Measurements from ENCODE around the gene FASTKD1. TPM values are rescaled to one million over a fixed set of nuclear protein-coding genes. Genes with fewer than 3 reads are reported as not detected.

The FASTKD1 gene
- total and polyA plus RNA-seq, 2 donors (not counting 1 experiment from before 2014, with no cell fraction given): 8.5 to 31.0 TPM

DNA sequence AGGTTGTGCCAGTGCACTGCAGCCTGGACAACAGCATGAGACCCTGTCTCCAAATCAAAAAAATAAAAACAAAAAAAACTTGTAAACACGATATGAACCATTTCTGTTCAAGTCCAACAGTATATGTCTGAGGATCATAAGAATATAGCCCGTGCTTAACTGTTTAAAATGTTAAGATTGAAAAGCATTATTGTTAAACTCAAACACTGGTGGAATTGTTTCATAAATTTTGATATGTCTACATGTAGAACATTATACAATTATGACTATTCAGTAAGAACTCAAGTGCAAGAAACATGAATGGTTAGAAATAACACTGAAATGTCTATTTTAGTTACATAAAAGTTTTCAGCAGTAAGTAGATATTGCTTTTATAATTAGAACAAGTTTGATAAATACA is 40.2 kb upstream of the FASTKD1 start:
- CTCF ChIA-PET: no interaction called here
- intact Hi-C loops (cut with micrococcal nuclease): no loop called here
- POLR2A ChIA-PET: no interaction called here
- DNase-seq (no peak), ATAC-seq (ENCODE audit: low read depth) (no peak)
- H4K20me1 ChIP-seq (ENCODE audit: control insufficient read depth, insufficient read depth, low read length, poor library complexity, severe bottlenecking): no peaks in the 10 kb centered on the region
- no CpG with 5 or more reads among the region's 2 CpGs for WGBS (ENCODE audit: insufficient coverage)
- peaks cover 3% of the 10 kb centered on the region for H3K9me3 Mint-ChIP-seq (ENCODE audit: insufficient read depth)
- H3K27me3 Mint-ChIP-seq: no peaks in the 10 kb centered on the region
- H3K4me1 ChIP-seq (ENCODE audit: control insufficient read depth in 2 of 2, insufficient read depth in 2 of 2, low read length in 2 of 2): no peaks in the 10 kb centered on the region
- H3K36me3 ChIP-seq (replicated peaks in 1 of 2; ENCODE audit: control extremely low read depth in 1 of 2, control insufficient read depth in 1 of 2, extremely low read depth in 1 of 2, insufficient read depth in 2 of 2, low read length in 1 of 2): peaks cover 29 to 66% of the 10 kb centered on the region in 2 experiments
- no peak overlapping the region for H3K4me2 ChIP-seq (replicated peaks; ENCODE audit: low read depth, low read length, poor library complexity, severe bottlenecking)
- no peak overlapping the region for H2AFZ ChIP-seq (ENCODE audit: insufficient read depth, low read depth, low read length, poor library complexity, severe bottlenecking)
- no peak overlapping the region for H3K4me3 ChIP-seq (ENCODE audit: control extremely low read depth in 1 of 5, extremely low read depth in 1 of 5, insufficient read depth in 1 of 5, low read depth in 2 of 5, low read length in 4 of 5)
- TF ChIP-seq, protein P1, sequence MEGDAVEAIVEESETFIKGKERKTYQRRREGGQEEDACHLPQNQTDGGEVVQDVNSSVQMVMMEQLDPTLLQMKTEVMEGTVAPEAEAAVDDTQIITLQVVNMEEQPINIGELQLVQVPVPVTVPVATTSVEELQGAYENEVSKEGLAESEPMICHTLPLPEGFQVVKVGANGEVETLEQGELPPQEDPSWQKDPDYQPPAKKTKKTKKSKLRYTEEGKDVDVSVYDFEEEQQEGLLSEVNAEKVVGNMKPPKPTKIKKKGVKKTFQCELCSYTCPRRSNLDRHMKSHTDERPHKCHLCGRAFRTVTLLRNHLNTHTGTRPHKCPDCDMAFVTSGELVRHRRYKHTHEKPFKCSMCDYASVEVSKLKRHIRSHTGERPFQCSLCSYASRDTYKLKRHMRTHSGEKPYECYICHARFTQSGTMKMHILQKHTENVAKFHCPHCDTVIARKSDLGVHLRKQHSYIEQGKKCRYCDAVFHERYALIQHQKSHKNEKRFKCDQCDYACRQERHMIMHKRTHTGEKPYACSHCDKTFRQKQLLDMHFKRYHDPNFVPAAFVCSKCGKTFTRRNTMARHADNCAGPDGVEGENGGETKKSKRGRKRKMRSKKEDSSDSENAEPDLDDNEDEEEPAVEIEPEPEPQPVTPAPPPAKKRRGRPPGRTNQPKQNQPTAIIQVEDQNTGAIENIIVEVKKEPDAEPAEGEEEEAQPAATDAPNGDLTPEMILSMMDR (IDR thresholded peaks at IDR 0.05): no peak
- TF ChIP-seq EZH2 (IDR thresholded peaks at IDR 0.05; ENCODE audit: borderline replicate concordance, insufficient read depth, low read depth, low read length, poor library complexity, severe bottlenecking): no peak
- H3K27ac ChIP-seq (ENCODE audit: low read length in 2 of 2): no peak overlapping the region
- no peaks in the 10 kb centered on the region for H3K27me3 ChIP-seq (replicated peaks in 1 of 4; ENCODE audit: control extremely low read depth in 1 of 4, control insufficient read depth in 3 of 4, insufficient read depth in 4 of 4, low read length in 3 of 4)
- no peak overlapping the region for H3K9ac ChIP-seq (ENCODE audit: low read length)
- peaks cover 2% of the 10 kb centered on the region for H3K4me1 Mint-ChIP-seq
- peaks cover 16% of the 10 kb centered on the region for H3K79me2 ChIP-seq (ENCODE audit: control insufficient read depth, insufficient read depth, low read length)
- H3K27ac Mint-ChIP-seq: no peak overlapping the region
- H3K4me3 Mint-ChIP-seq: no peak overlapping the region
- peaks cover 0 to 3% (median 1%) of the 10 kb centered on the region in 3 donors for H3K9me3 ChIP-seq (ENCODE audit: control extremely low read depth in 1 of 3, control insufficient read depth in 2 of 3, insufficient read depth in 1 of 3, low read length in 2 of 3)

DNA sequence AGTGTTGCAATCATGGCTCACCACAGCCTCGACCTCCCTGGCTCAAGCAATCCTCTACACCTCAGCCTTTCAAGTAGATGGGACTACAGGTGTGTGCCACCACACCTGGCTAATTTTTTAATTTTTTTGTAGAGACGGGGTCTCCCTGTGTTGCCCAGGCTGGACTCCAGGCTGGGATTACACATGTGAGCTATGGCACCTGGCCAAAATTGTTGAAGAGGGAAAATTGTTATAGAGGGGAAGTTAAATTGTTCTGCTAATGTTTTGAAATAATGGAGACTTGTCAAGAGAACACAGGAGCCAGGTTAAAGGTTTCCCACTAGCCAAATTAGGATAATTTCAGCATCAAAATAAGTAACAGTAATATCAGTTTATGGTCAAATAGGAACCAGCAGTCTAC is 35.6 kb upstream of the FASTKD1 start:
- H3K27ac Mint-ChIP-seq: no peak overlapping the region
- intact Hi-C loops (cut with micrococcal nuclease): no loop called here
- Histone ChIP-seq H2AFZ (ENCODE audit: insufficient read depth, low read depth, low read length, poor library complexity, severe bottlenecking) (no peak overlapping the region), H3K4me2 (replicated peaks; ENCODE audit: low read depth, low read length, poor library complexity, severe bottlenecking) (no peak overlapping the region), H3K27ac (ENCODE audit: low read length in 2 of 2) (no peak overlapping the region), H3K4me1 (ENCODE audit: control insufficient read depth in 2 of 2, insufficient read depth in 2 of 2, low read length in 2 of 2) (no peaks in the 10 kb centered on the region), H4K20me1 (ENCODE audit: control insufficient read depth, insufficient read depth, low read length, poor library complexity, severe bottlenecking) (no peaks in the 10 kb centered on the region), H3K36me3 (replicated peaks in 1 of 2; ENCODE audit: control extremely low read depth in 1 of 2, control insufficient read depth in 1 of 2, extremely low read depth in 1 of 2, insufficient read depth in 2 of 2, low read length in 1 of 2) (peaks cover 22 to 67% of the 10 kb centered on the region in 2 experiments), H3K4me3 (ENCODE audit: control extremely low read depth in 1 of 5, extremely low read depth in 1 of 5, insufficient read depth in 1 of 5, low read depth in 2 of 5, low read length in 4 of 5) (no peak overlapping the region), H3K27me3 (replicated peaks in 1 of 4; ENCODE audit: control extremely low read depth in 1 of 4, control insufficient read depth in 3 of 4, insufficient read depth in 4 of 4, low read length in 3 of 4) (no peaks in the 10 kb centered on the region), H3K9me3 (ENCODE audit: control extremely low read depth in 1 of 3, control insufficient read depth in 2 of 3, insufficient read depth in 1 of 3, low read length in 2 of 3) (peaks cover 0 to 3% (median 1%) of the 10 kb centered on the region in 3 donors), H3K9ac (ENCODE audit: low read length) (no peak overlapping the region), H3K79me2 (ENCODE audit: control insufficient read depth, insufficient read depth, low read length) (peaks cover 15% of the 10 kb centered on the region)
- 100% methylated on average over 1 of the region's 2 CpGs for WGBS (ENCODE audit: insufficient coverage)
- DNase-seq (no peak), ATAC-seq (ENCODE audit: low read depth) (no peak)
- H3K4me1 Mint-ChIP-seq: no peaks in the 10 kb centered on the region
- H3K9me3 Mint-ChIP-seq (ENCODE audit: insufficient read depth): no peaks in the 10 kb centered on the region
- POLR2A ChIA-PET: no interaction called here
- CTCF ChIA-PET: no interaction called here
- H3K4me3 Mint-ChIP-seq: no peak overlapping the region
- no peaks in the 10 kb centered on the region for H3K27me3 Mint-ChIP-seq
- TF ChIP-seq, protein P1 (IDR thresholded peaks at IDR 0.05): no peak
- TF ChIP-seq EZH2 (IDR thresholded peaks at IDR 0.05; ENCODE audit: borderline replicate concordance, insufficient read depth, low read depth, low read length, poor library complexity, severe bottlenecking): no peak

All from B cell (primary cell).